Endodermal cell (in vitro differentiated cells): Measurements from ENCODE around the gene HSF2BP. TPM values are rescaled to one million over a fixed set of nuclear protein-coding genes. Genes with fewer than 3 reads are reported as not detected.
"Not testable (repeated sequence)": the region's sequence is repeated elsewhere in the genome, so short reads cannot be mapped to it uniquely, and the experiment has no call there.

Experiments
- DNase-seq: peaks from one replicate; pipeline ENCODE4 v3.0.0-alpha.2; 2017
- H3K27ac ChIP-seq: 2 replicates; pipeline ENCODE4 v1.5.1; 2013; ENCODE audit warnings: mild to moderate bottlenecking, low read depth, low read length, moderate library complexity
- H3K27me3 ChIP-seq: 2 replicates; pipeline ENCODE4 v1.6.1; 2013; ENCODE audit warnings: mild to moderate bottlenecking, low read length, moderate library complexity; ENCODE audit not compliant: insufficient read depth, control insufficient read depth, poor library complexity, severe bottlenecking
- H3K36me3 ChIP-seq: 2 replicates; pipeline ENCODE4 v1.7.0; 2013; ENCODE audit warnings: mild to moderate bottlenecking, low read length, moderate library complexity; ENCODE audit not compliant: control insufficient read depth, insufficient read depth
- H3K4me1 ChIP-seq: one replicate; pipeline ENCODE4 v1.7.0; 2013; ENCODE audit warnings: low read length; ENCODE audit not compliant: control insufficient read depth, insufficient read depth
- H3K4me3 ChIP-seq: 2 replicates; pipeline ENCODE4 v1.5.1; 2013; ENCODE audit warnings: mild to moderate bottlenecking, low read length, moderate library complexity
- H3K9ac ChIP-seq: 2 replicates; pipeline ENCODE4 v1.6.1; 2013; ENCODE audit warnings: mild to moderate bottlenecking, low read length, moderate library complexity; ENCODE audit not compliant: poor library complexity, severe bottlenecking; ENCODE audit errors: extremely low read depth
- H3K9me3 ChIP-seq: 2 replicates; pipeline ENCODE4 v1.6.1; 2013; ENCODE audit warnings: mild to moderate bottlenecking, low read length, moderate library complexity; ENCODE audit not compliant: control insufficient read depth
- H3K27ac Mint-ChIP-seq: 2 replicates; pipeline ENCODE4 v1.8.0; 2020; ENCODE audit warnings: mixed read lengths
- H3K27me3 Mint-ChIP-seq: 2 replicates; pipeline ENCODE4 v1.8.0; 2021; ENCODE audit warnings: mild to moderate bottlenecking, mixed read lengths; ENCODE audit not compliant: insufficient read depth
- H3K36me3 Mint-ChIP-seq: 2 replicates; pipeline ENCODE4 v1.8.0; 2020; ENCODE audit warnings: low read depth, mixed read lengths
- H3K4me1 Mint-ChIP-seq: 2 replicates; pipeline ENCODE4 v1.8.0; 2020; ENCODE audit warnings: mixed read lengths
- H3K4me3 Mint-ChIP-seq: 2 replicates; pipeline ENCODE4 v1.8.0; 2020; ENCODE audit warnings: mild to moderate bottlenecking, moderate library complexity, mixed read lengths
- H3K9me3 Mint-ChIP-seq: 2 replicates; pipeline ENCODE4 v1.8.0; 2020; ENCODE audit warnings: mild to moderate bottlenecking, mixed read lengths
- WGBS, 2 experiments: methylation state at CpG; one replicate each; pipeline versions ENCODE4 v1.1.5 to v1.1.7; 2013; ENCODE audit warnings: missing lambda C conversion rate in 2 of 2, mixed read lengths in 1 of 2; ENCODE audit not compliant: insufficient coverage in 1 of 2, insufficient read length in 1 of 2; 5-methylcytosine and 5-hydroxymethylcytosine counted together
- total RNA-seq, 2 donors: library from RNA; stranded (reverse); fragmentation: NEBNext Ultra II Directional in 1 of 2; extraction: Animal tissue kit (Norgen Biotek cat#: 25700) in 1 of 2; gene quantifications; 2 replicates in 1 of 2; 3 replicates in 1 of 2; pipeline ENCODE4 v1.2.1, GENCODE V29; 2021
- TF ChIP-seq, protein P1 (sequence below): fragments of 200-600 bp; sonication (generic); conservative IDR thresholded peaks from 2 replicates; pipeline ENCODE4 v1.5.0; 2021; ENCODE audit warnings: antibody characterized with exemption, mild to moderate bottlenecking

HSF2BP gene
- total RNA-seq, 2 donors from 2014 or later, result 1.7 to 1.9 TPM

DNA sequence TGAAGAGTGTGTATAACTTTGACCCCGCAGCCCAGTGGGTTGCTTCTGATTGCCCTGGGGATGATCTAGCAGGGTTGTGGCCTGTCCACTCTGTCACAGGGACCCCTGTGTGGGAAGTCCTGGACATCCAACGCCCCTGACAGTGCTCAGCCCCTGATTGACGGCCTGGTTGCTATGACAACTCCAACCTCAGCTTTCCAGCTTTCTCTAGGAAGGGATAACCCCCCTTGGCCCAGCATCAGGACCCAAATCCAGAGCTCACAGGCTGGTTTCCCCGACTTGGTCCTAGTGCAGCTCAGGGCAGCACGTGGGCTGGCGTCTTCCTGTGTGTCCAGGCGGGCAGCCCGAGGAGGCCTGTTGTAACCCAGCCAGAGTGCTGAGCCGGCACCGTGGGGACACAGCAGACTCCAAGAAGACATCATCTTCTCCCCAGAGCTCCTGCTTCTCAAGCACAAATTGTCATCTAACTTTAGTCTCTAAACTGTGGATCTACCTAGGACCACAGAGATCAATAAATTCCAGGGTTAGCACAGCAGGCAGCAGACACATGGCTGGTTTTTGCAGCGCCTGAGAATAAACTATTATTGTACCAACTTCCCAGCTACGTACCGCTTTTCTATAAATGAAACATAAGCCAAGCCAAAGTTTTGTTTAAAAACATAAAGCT lies 40.8 kb upstream of the HSF2BP start:
- Histone ChIP-seq H3K9me3 (no peaks in the 10 kb centered on the region), H3K36me3 (peaks cover 7% of the 10 kb centered on the region), H3K27ac (no peak overlapping the region), H3K27me3 (no peaks in the 10 kb centered on the region), H3K4me3 (no peak overlapping the region), H3K9ac (no peak overlapping the region), H3K4me1 (no peaks in the 10 kb centered on the region)
- no peak for DNase-seq
- H3K4me3 Mint-ChIP-seq, result no peak overlapping the region
- no peaks in the 10 kb centered on the region for H3K27me3 Mint-ChIP-seq
- 82 to 84% methylated on average over 9 to 13 of the region's 13 CpGs for WGBS, 2 experiments
- H3K4me1 Mint-ChIP-seq, result peaks cover 11% of the 10 kb centered on the region
- peaks cover 7% of the 10 kb centered on the region for H3K36me3 Mint-ChIP-seq
- TF ChIP-seq, protein P1, sequence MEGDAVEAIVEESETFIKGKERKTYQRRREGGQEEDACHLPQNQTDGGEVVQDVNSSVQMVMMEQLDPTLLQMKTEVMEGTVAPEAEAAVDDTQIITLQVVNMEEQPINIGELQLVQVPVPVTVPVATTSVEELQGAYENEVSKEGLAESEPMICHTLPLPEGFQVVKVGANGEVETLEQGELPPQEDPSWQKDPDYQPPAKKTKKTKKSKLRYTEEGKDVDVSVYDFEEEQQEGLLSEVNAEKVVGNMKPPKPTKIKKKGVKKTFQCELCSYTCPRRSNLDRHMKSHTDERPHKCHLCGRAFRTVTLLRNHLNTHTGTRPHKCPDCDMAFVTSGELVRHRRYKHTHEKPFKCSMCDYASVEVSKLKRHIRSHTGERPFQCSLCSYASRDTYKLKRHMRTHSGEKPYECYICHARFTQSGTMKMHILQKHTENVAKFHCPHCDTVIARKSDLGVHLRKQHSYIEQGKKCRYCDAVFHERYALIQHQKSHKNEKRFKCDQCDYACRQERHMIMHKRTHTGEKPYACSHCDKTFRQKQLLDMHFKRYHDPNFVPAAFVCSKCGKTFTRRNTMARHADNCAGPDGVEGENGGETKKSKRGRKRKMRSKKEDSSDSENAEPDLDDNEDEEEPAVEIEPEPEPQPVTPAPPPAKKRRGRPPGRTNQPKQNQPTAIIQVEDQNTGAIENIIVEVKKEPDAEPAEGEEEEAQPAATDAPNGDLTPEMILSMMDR, result no peak
- no peak overlapping the region for H3K27ac Mint-ChIP-seq
- H3K9me3 Mint-ChIP-seq, result no peaks in the 10 kb centered on the region

DNA sequence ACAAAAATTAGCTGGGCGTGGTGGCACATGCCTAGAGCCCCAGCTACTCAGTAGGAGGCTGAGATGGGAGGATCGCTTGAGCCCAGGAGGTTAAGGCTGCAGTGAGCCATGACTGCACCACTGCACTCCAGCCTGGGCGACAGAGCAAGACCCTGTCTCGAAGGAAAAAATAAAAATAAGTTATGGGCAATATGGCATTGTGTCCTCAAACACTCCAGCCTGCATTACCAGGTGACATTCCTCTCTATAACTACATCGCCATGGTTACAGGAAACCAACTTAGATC lies 40.1 kb upstream of the HSF2BP start:
- not testable (repeated sequence) for H3K27me3 Mint-ChIP-seq

DNA sequence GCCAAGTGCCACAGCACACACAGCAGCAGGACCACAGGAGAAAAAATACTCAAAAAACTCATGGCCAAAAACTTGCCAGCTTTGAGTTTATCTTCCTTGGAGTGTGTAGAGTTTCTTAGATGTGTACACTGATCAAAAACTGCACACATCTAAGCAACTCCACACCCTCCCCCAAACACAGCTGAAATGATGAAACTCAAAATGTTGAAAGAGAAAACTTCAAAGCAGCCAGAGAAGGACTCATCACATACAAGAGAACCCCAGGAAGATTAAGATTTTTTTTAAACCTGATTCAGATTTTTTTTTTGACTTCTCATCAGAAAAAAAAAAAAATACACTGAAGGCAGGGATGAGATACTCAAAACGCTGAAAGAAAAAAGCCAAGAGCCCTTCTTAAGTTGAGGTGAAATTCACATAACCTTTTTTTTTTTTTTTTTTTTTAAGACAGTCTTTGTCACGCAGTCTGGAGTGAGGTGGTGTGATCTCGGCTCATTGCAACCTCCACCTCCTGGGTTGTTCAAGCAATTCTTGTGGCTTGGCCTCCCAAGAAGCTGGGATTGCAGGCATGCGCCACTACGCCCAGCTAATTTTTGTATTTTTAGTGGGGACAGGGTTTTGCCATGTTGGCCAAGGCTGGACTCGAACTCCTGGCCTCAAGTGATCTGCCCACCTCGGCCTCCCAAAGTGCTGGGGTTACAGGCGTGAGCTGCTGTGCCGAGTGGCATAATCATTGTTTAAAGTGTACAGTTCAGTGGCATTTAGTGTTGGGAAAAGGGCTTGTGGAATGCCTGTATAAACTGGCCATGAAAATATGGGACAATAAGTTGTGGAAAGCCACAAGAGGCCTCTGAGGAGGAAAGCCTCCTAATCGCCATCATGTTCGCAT lies 38.7 kb upstream of the HSF2BP start:
- no peak overlapping the region for H3K27ac ChIP-seq
- 80 to 84% methylated on average over 5 to 10 of the region's 11 CpGs for WGBS, 2 experiments

More for the DNA sequence above, 40.1 kb upstream of the HSF2BP start:
- not testable (repeated sequence) for H3K9me3 ChIP-seq, H3K9me3 Mint-ChIP-seq, H3K4me3 ChIP-seq, H3K27ac Mint-ChIP-seq, H3K4me3 Mint-ChIP-seq, H3K9ac ChIP-seq, H3K27me3 ChIP-seq, H3K4me1 ChIP-seq, H3K36me3 Mint-ChIP-seq, DNase-seq, H3K27ac ChIP-seq
- 56 to 73% methylated on average over 3 to 5 of the region's 5 CpGs for WGBS, 2 experiments
- H3K4me1 Mint-ChIP-seq, result peaks cover 11% of the 10 kb centered on the region
- peaks cover 13% of the 10 kb centered on the region for H3K36me3 ChIP-seq

More for the DNA sequence above, 38.7 kb upstream of the HSF2BP start:
- H3K9me3 ChIP-seq, result no peaks in the 10 kb centered on the region
- Mint-ChIP-seq H3K4me1 (peaks cover 4% of the 10 kb centered on the region), H3K27me3 (no peaks in the 10 kb centered on the region), H3K36me3 (peaks cover 19% of the 10 kb centered on the region), H3K9me3 (no peaks in the 10 kb centered on the region), H3K4me3 (no peak overlapping the region), H3K27ac (no peak overlapping the region)
- TF ChIP-seq, protein P1, result no peak
- no peak overlapping the region for H3K4me3 ChIP-seq
- H3K27me3 ChIP-seq, result no peaks in the 10 kb centered on the region
- no peaks in the 10 kb centered on the region for H3K4me1 ChIP-seq
- DNase-seq, result no peak
- H3K36me3 ChIP-seq, result peaks cover 23% of the 10 kb centered on the region
- H3K9ac ChIP-seq, result no peak overlapping the region
